Panc1 (cell line): ENCODE measurements around the gene NOTCH4.

Source experiments
- CTCF ChIP-seq: fragments of 450-650 bp; IDR thresholded peaks from 2 replicates; pipeline ENCODE4 v1.5.1; 2017; ENCODE audit warnings: mild to moderate bottlenecking
- POLR2AphosphoS5 ChIP-seq: IDR thresholded peaks from 2 replicates; pipeline ENCODE4 v1.6.1; 2012; ENCODE audit warnings: mild to moderate bottlenecking, low read depth, low read length, moderate library complexity
- SIN3A ChIP-seq: IDR thresholded peaks from 2 replicates; pipeline ENCODE4 v1.6.1; 2012; ENCODE audit warnings: low read depth, mild to moderate bottlenecking, low read length, moderate library complexity, borderline replicate concordance; ENCODE audit not compliant: insufficient read depth
- TCF7L2 ChIP-seq: IDR thresholded peaks from 2 replicates; pipeline ENCODE4 v1.6.1; 2011; ENCODE audit warnings: mild to moderate bottlenecking, low read depth, low read length, inconsistent platforms
- TF ChIP-seq, protein P1 (sequence below), 2 experiments: IDR thresholded peaks; 2 replicates each; pipeline ENCODE4 v1.6.1; 2011 to 2012; ENCODE audit warnings: low read depth in 2 of 2, control low read depth in 1 of 2, low read length in 1 of 2, mild to moderate bottlenecking in 1 of 2, moderate library complexity in 1 of 2; ENCODE audit not compliant: insufficient read depth in 1 of 2

GRCh38 chr6:32184084-32184640 lies 39.7 kb downstream of the NOTCH4 start, which contains the start of gene AGER:
- TF ChIP-seq CTCF (no peak), POLR2AphosphoS5 (no peak), SIN3A (no peak), TCF7L2 (no peak)
- TF ChIP-seq, protein P1, sequence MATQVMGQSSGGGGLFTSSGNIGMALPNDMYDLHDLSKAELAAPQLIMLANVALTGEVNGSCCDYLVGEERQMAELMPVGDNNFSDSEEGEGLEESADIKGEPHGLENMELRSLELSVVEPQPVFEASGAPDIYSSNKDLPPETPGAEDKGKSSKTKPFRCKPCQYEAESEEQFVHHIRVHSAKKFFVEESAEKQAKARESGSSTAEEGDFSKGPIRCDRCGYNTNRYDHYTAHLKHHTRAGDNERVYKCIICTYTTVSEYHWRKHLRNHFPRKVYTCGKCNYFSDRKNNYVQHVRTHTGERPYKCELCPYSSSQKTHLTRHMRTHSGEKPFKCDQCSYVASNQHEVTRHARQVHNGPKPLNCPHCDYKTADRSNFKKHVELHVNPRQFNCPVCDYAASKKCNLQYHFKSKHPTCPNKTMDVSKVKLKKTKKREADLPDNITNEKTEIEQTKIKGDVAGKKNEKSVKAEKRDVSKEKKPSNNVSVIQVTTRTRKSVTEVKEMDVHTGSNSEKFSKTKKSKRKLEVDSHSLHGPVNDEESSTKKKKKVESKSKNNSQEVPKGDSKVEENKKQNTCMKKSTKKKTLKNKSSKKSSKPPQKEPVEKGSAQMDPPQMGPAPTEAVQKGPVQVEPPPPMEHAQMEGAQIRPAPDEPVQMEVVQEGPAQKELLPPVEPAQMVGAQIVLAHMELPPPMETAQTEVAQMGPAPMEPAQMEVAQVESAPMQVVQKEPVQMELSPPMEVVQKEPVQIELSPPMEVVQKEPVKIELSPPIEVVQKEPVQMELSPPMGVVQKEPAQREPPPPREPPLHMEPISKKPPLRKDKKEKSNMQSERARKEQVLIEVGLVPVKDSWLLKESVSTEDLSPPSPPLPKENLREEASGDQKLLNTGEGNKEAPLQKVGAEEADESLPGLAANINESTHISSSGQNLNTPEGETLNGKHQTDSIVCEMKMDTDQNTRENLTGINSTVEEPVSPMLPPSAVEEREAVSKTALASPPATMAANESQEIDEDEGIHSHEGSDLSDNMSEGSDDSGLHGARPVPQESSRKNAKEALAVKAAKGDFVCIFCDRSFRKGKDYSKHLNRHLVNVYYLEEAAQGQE (IDR thresholded peaks at IDR 0.05; ENCODE audit: insufficient read depth in 1 of 2, low read depth in 2 of 2, low read length in 1 of 2), result no peak
